Endothelial cell of umbilical vein (primary cell): ENCODE data around the gene LMBRD1. TPM values are rescaled to one million over a fixed set of nuclear protein-coding genes. Genes with fewer than 3 reads are reported as not detected.

Experiments used
- BruUV-seq: library from RNA; stranded (reverse); fragments of 400-500 nt; replicated peaks from 2 replicates; lab custom pipeline; 2021; lab: Mats Ljungman, UMichigan
- CTCF ChIA-PET: fragments of 300-600, 350-600 bp; sonication (Branson Sonifier 250); formaldehyde crosslinking; loops from one replicate; lab custom pipeline; 2021; ENCODE audit warnings: antibody characterized with exemption, inconsistent platforms; lab: Charles Lee
- POLR2A ChIA-PET: fragments of 300-600, 350-600 bp; sonication (Branson Sonifier 250); formaldehyde crosslinking; loops from one replicate; lab custom pipeline; 2021; ENCODE audit warnings: antibody characterized with exemption, inconsistent platforms; lab: Charles Lee
- DNase-seq: peaks from one replicate; pipeline ENCODE4 v3.0.0-alpha.2; 2011; ENCODE audit warnings: low read depth, low spot score
- FAIRE-seq: peaks from 2 replicates; lab custom pipeline; 2011; peaks lifted over from hg19 to GRCh38; lab: Jason Lieb, UNC
- H2AFZ ChIP-seq: 2 replicates; pipeline ENCODE4 v1.6.0; 2012; ENCODE audit warnings: low read depth, low read length, control low read depth, inconsistent platforms
- H3K27ac ChIP-seq: 2 replicates; pipeline ENCODE4 v1.5.1; 2011; ENCODE audit warnings: low read depth, mild to moderate bottlenecking, control low read depth, low read length, moderate library complexity; ENCODE audit not compliant: insufficient read depth
- H3K27me3 ChIP-seq, 2 experiments: 2 replicates each; pipeline versions ENCODE4 v1.6.0 to v1.6.1; 2011; ENCODE audit warnings: low read length in 2 of 2, mixed read lengths in 1 of 2; ENCODE audit not compliant: control insufficient read depth in 2 of 2, insufficient read depth in 2 of 2
- H3K36me3 ChIP-seq, 2 experiments: 2 replicates in 1 of 2; 3 replicates in 1 of 2; pipeline ENCODE4 v1.5.1; 2011; ENCODE audit warnings: low read length in 2 of 2, mild to moderate bottlenecking in 1 of 2, moderate library complexity in 1 of 2; ENCODE audit not compliant: control insufficient read depth in 2 of 2, insufficient read depth in 2 of 2; ENCODE audit errors: extremely low read depth in 1 of 2
- H3K4me1 ChIP-seq: 3 replicates; pipeline ENCODE4 v1.5.1; 2011; ENCODE audit warnings: mild to moderate bottlenecking, low read length; ENCODE audit not compliant: control insufficient read depth, insufficient read depth; ENCODE audit errors: extremely low read depth
- H3K4me2 ChIP-seq: 2 replicates; pipeline ENCODE4 v1.6.1; 2011; ENCODE audit warnings: low read length, control low read depth, mixed read lengths; ENCODE audit not compliant: insufficient read depth
- H3K4me3 ChIP-seq, 3 experiments: fragments of 200-600 bp in 1 of 3; sonication (generic), shearing (Covaris generic) in 1 of 3; replicated peaks in 1 of 3; 2 replicates each; pipeline ENCODE4 v1.5.1; 2011 to 2016; ENCODE audit warnings: control low read depth in 3 of 3, low read length in 3 of 3, mild to moderate bottlenecking in 2 of 3, inconsistent platforms in 1 of 3, low read depth in 1 of 3, moderate library complexity in 1 of 3; ENCODE audit not compliant: insufficient read depth in 1 of 3
- H3K79me2 ChIP-seq: 2 replicates; pipeline ENCODE4 v1.6.0; 2012; ENCODE audit warnings: low read length, inconsistent platforms; ENCODE audit not compliant: control insufficient read depth, insufficient read depth
- H3K9ac ChIP-seq: replicated peaks from 2 replicates; pipeline ENCODE3; 2011; ENCODE audit warnings: low read length, control low read depth; ENCODE audit not compliant: insufficient read depth; ENCODE audit errors: extremely low read depth
- H3K9me1 ChIP-seq: replicated peaks from 3 replicates; pipeline ENCODE4 v1.6.0; 2011; ENCODE audit warnings: mild to moderate bottlenecking, low read length; ENCODE audit not compliant: control insufficient read depth, insufficient read depth; ENCODE audit errors: extremely low read depth
- H3K9me3 ChIP-seq: replicated peaks from 2 replicates; pipeline ENCODE4 v1.5.1; 2012; ENCODE audit warnings: low read length, inconsistent platforms; ENCODE audit not compliant: control insufficient read depth, insufficient read depth
- H4K20me1 ChIP-seq: replicated peaks from 2 replicates; pipeline ENCODE3; 2011; ENCODE audit warnings: mild to moderate bottlenecking, low read length; ENCODE audit not compliant: control insufficient read depth, insufficient read depth; ENCODE audit errors: extremely low read depth
- EZH2 ChIP-seq: IDR thresholded peaks from 2 replicates; pipeline ENCODE4 v1.6.1; 2012; ENCODE audit warnings: borderline replicate concordance, low read depth, mild to moderate bottlenecking, moderate library complexity, low read length, inconsistent platforms; ENCODE audit not compliant: severe bottlenecking
- FOS ChIP-seq: IDR thresholded peaks from 2 replicates; pipeline ENCODE4 v1.6.1; 2011; ENCODE audit warnings: mild to moderate bottlenecking, low read length, moderate library complexity, borderline replicate concordance; ENCODE audit not compliant: insufficient read depth
- GATA2 ChIP-seq: IDR thresholded peaks from 2 replicates; pipeline ENCODE4 v1.7.0; 2011; ENCODE audit warnings: low read depth, mild to moderate bottlenecking, moderate library complexity, mixed read lengths, low read length; ENCODE audit not compliant: insufficient read length, insufficient read depth
- JUN ChIP-seq: IDR thresholded peaks from 2 replicates; pipeline ENCODE4 v1.6.1; 2011; ENCODE audit warnings: borderline replicate concordance, low read depth; ENCODE audit not compliant: insufficient read length, insufficient read depth
- MAX ChIP-seq: IDR thresholded peaks from 2 replicates; pipeline ENCODE4 v1.6.1; 2011; ENCODE audit not compliant: insufficient read depth, insufficient read length
- MYC ChIP-seq: IDR thresholded peaks from one replicate; pipeline ENCODE4 v1.6.1; 2011; ENCODE audit warnings: mild to moderate bottlenecking, low read depth, low read length
- POLR2A ChIP-seq: IDR thresholded peaks from 2 replicates; pipeline ENCODE4 v1.6.1; 2012; ENCODE audit warnings: low read depth, mild to moderate bottlenecking, control low read depth, low read length
- POLR2AphosphoS5 ChIP-seq: IDR thresholded peaks from 2 replicates; pipeline ENCODE4 v1.6.1; 2012; ENCODE audit warnings: low read depth, mild to moderate bottlenecking, control low read depth, low read length, moderate library complexity; ENCODE audit not compliant: insufficient read depth
- dilution Hi-C: fragments of 300-500 bp; cut with MboI; formaldehyde crosslinking; loops from one replicate; pipeline ENCODE4 v1.15.0; 2019; ENCODE audit warnings: low sequenced_read_pairs; ENCODE audit not compliant: extremely low pct_ligation_motif_present
- intact Hi-C: fragments of 100-400 bp; cut with micrococcal nuclease; formaldehyde crosslinking; loops from one replicate; pipeline ENCODE4 v1.10.0; 2022
- polyA plus RNA-seq, 4 experiments: library from polyadenylated mRNA; depleted of rRNA in 3 of 4; stranded (reverse) in 3 of 4; unstranded in 1 of 4; fragments of >200 nt; gene quantifications; 2 replicates each; pipeline versions ENCODE4 v1.2.1 to v1.2.3, GENCODE V29; 2011 to 2012; ENCODE audit warnings: missing spikeins in 1 of 4
- total RNA-seq: library from RNA; stranded (reverse); gene quantifications from 2 replicates; pipeline ENCODE4 v1.2.3, GENCODE V29; 2021
- TF ChIP-seq, protein P1 (sequence below), 2 donors: IDR thresholded peaks; 1 replicate in 1 of 2; 2 replicates in 1 of 2; pipeline ENCODE4 v1.5.1; 2011; ENCODE audit warnings: low read length in 2 of 2, mild to moderate bottlenecking in 2 of 2, moderate library complexity in 2 of 2, control low read depth in 1 of 2, inconsistent platforms in 1 of 2, low read depth in 1 of 2; ENCODE audit not compliant: insufficient read depth in 1 of 2; ENCODE audit errors: extremely low read depth in 1 of 2

LMBRD1 gene
- total and polyA plus RNA-seq, 2 donors (not counting 3 experiments of a cell fraction or from before 2014, with no cell fraction given) = 9.8 to 14.6 TPM

- TF ChIP-seq, protein P1, sequence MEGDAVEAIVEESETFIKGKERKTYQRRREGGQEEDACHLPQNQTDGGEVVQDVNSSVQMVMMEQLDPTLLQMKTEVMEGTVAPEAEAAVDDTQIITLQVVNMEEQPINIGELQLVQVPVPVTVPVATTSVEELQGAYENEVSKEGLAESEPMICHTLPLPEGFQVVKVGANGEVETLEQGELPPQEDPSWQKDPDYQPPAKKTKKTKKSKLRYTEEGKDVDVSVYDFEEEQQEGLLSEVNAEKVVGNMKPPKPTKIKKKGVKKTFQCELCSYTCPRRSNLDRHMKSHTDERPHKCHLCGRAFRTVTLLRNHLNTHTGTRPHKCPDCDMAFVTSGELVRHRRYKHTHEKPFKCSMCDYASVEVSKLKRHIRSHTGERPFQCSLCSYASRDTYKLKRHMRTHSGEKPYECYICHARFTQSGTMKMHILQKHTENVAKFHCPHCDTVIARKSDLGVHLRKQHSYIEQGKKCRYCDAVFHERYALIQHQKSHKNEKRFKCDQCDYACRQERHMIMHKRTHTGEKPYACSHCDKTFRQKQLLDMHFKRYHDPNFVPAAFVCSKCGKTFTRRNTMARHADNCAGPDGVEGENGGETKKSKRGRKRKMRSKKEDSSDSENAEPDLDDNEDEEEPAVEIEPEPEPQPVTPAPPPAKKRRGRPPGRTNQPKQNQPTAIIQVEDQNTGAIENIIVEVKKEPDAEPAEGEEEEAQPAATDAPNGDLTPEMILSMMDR (IDR thresholded peaks at IDR 0.05; ENCODE audit: extremely low read depth in 1 of 2, insufficient read depth in 1 of 2, low read depth in 1 of 2, low read length in 2 of 2) = no peak
- TF ChIP-seq MYC (no peak), JUN (no peak), POLR2A (no peak), FOS (no peak), MAX (no peak), GATA2 (no peak), POLR2AphosphoS5 (no peak), EZH2 (no peak)
- Histone ChIP-seq H3K4me3 (no peak overlapping the region), H3K9me1 (no peaks in the 10 kb centered on the region), H3K36me3 (no peaks in the 10 kb centered on the region), H3K9ac (no peak overlapping the region), H3K79me2 (no peaks in the 10 kb centered on the region), H3K9me3 (no peaks in the 10 kb centered on the region), H3K4me1 (no peaks in the 10 kb centered on the region), H2AFZ (no peak overlapping the region), H4K20me1 (no peaks in the 10 kb centered on the region), H3K27me3 (no peaks in the 10 kb centered on the region), H3K4me2 (no peak overlapping the region), H3K27ac (no peak overlapping the region)
- POLR2A ChIA-PET = no interaction called here
- BruUV-seq = no TSS peak
- CTCF ChIA-PET = interaction anchor here (1.6 kb wide), 1 partner anchor 16 kb away, joined by 5 read pairs; the partner anchor contains the start of gene LMBRD1
- FAIRE-seq = no peak
- DNase-seq = no peak
- intact Hi-C loops = no loop called here
- dilution Hi-C loops = no loop called here
These were observed 16.1 kb upstream of the LMBRD1 start for GRCh38 chr6:69812746-69813427.
